WI38 (cell line): ENCODE results near the gene RFX4.

Source experiments
- H3K4me3 ChIP-seq: 2 replicates; pipeline ENCODE4 v1.5.1; 2011; ENCODE audit warnings: low read depth, mild to moderate bottlenecking, control low read depth, low read length
- CTCF ChIP-seq: IDR thresholded peaks from 2 replicates; pipeline ENCODE4 v1.5.1; 2012; ENCODE audit warnings: low read depth, mild to moderate bottlenecking, control low read depth, low read length

The RFX4 gene

GRCh38 chr12:106710143-106710893, 127.5 kb downstream of the RFX4 start:
- no peak for TF ChIP-seq CTCF
- H3K4me3 ChIP-seq: no peak overlapping the region

- TF ChIP-seq CTCF: no peak
- H3K4me3 ChIP-seq: no peak overlapping the region
Measured at GRCh38 chr12:106711316-106711715, 128.5 kb downstream of the RFX4 start.

GRCh38 chr12:106712768-106713167, 130.0 kb downstream of the RFX4 start:
- no peak overlapping the region for H3K4me3 ChIP-seq
- TF ChIP-seq CTCF: no peak

- H3K4me3 ChIP-seq: no peak overlapping the region
- TF ChIP-seq CTCF: no peak
Measured at GRCh38 chr12:106714926-106715325, 132.1 kb downstream of the RFX4 start.

GRCh38 chr12:106715582-106715981, 132.8 kb downstream of the RFX4 start:
- TF ChIP-seq CTCF: no peak
- no peak overlapping the region for H3K4me3 ChIP-seq

GRCh38 chr12:106717673-106718072, 134.9 kb downstream of the RFX4 start:
- H3K4me3 ChIP-seq: no peak overlapping the region
- no peak for TF ChIP-seq CTCF

- no peak for TF ChIP-seq CTCF
- H3K4me3 ChIP-seq: no peak overlapping the region
Measured at GRCh38 chr12:106719879-106720278, 137.1 kb downstream of the RFX4 start.
